ENCODE measurements around the gene CENPC.

GRCh38 chr4:67571975-67572374 lies 26.7 kb upstream of the CENPC start:
- TF ChIP-seq POLR2A (IDR thresholded peaks at IDR 0.05): no peak
- TF ChIP-seq CTCF (IDR thresholded peaks at IDR 0.05): no peak

Measured in lower leg skin (tissue), 3 donors.